NOMO-1 treated with dmso at 0.1 percent for 144 hours (cell line): ENCODE data around the gene RGS4.

Experiments used
- DNase-seq: peaks from one replicate; lab custom pipeline; 2025; ENCODE audit not compliant: unreplicated experiment; lab: John Stamatoyannopoulos, UW

Gene RGS4

GRCh38 chr1:163094589-163094988 is 25.4 kb downstream of the RGS4 start:
- no peak for DNase-seq

- DNase-seq, result no peak
Observed at GRCh38 chr1:163095213-163095612, 26.1 kb downstream of the RGS4 start.

GRCh38 chr1:163102590-163102989 is 33.4 kb downstream of the RGS4 start:
- no peak for DNase-seq

- no peak for DNase-seq
Observed at GRCh38 chr1:163104385-163105099, 35.4 kb downstream of the RGS4 start.

GRCh38 chr1:163106364-163106987 is 37.3 kb downstream of the RGS4 start:
- DNase-seq, result no peak

- DNase-seq, result no peak
Observed at GRCh38 chr1:163107655-163108054, 38.5 kb downstream of the RGS4 start.

- DNase-seq, result no peak
Observed at GRCh38 chr1:163115887-163116286, 46.7 kb downstream of the RGS4 start.

- DNase-seq, result no peak
Observed at GRCh38 chr1:163119707-163120106, 50.5 kb downstream of the RGS4 start.

GRCh38 chr1:163120372-163120771 is 51.2 kb downstream of the RGS4 start:
- no peak for DNase-seq

GRCh38 chr1:163124812-163125211 is 55.7 kb downstream of the RGS4 start:
- DNase-seq, result no peak
